H9 (cell line): ENCODE data around the gene MYH9. TPM values are rescaled to one million over a fixed set of nuclear protein-coding genes. Genes with fewer than 3 reads are reported as not detected.
A peak's percentile ranks its signal among the peaks of the same experiment; 100 is the strongest.

Experiments used
- DNase-seq: peaks from one replicate; pipeline ENCODE4 v3.0.0-alpha.2; 2017
- H2AFZ ChIP-seq: one replicate; pipeline ENCODE4 v1.6.1; 2013; ENCODE audit warnings: mild to moderate bottlenecking, low read length, control low read depth, moderate library complexity
- H2AK5ac ChIP-seq: 2 replicates; pipeline ENCODE4 v1.6.1; 2013; ENCODE audit warnings: low read length, control low read depth, mixed read lengths; ENCODE audit not compliant: insufficient read length
- H2BK120ac ChIP-seq: one replicate; pipeline ENCODE4 v1.6.1; 2013; ENCODE audit warnings: low read depth, mild to moderate bottlenecking, low read length, control low read depth, inconsistent platforms; ENCODE audit not compliant: poor library complexity, severe bottlenecking
- H2BK12ac ChIP-seq: 2 replicates; pipeline ENCODE4 v1.6.1; 2013; ENCODE audit warnings: low read length, control low read depth, mixed read lengths, low read depth; ENCODE audit not compliant: insufficient read length
- H2BK15ac ChIP-seq: 2 replicates; pipeline ENCODE4 v1.6.1; 2013; ENCODE audit warnings: low read depth, low read length, control low read depth
- H2BK20ac ChIP-seq: one replicate; pipeline ENCODE4 v1.6.1; 2013; ENCODE audit warnings: low read depth, mild to moderate bottlenecking, low read length, control low read depth, inconsistent platforms; ENCODE audit not compliant: poor library complexity, severe bottlenecking
- H2BK5ac ChIP-seq: 2 replicates; pipeline ENCODE4 v1.6.1; 2013; ENCODE audit warnings: low read length, control low read depth, mixed read lengths; ENCODE audit not compliant: insufficient read length
- H3K14ac ChIP-seq: 2 replicates; pipeline ENCODE4 v1.6.1; 2013; ENCODE audit warnings: low read length, control low read depth; ENCODE audit not compliant: insufficient read depth
- H3K18ac ChIP-seq: 2 replicates; pipeline ENCODE4 v1.6.1; 2013; ENCODE audit warnings: low read depth, mild to moderate bottlenecking, mixed read lengths, low read length, control low read depth; ENCODE audit not compliant: insufficient read length
- H3K23ac ChIP-seq: 2 replicates; pipeline ENCODE4 v1.6.1; 2013; ENCODE audit warnings: low read length, control low read depth, mixed read lengths, low read depth; ENCODE audit not compliant: insufficient read length
- H3K23me2 ChIP-seq: 2 replicates; pipeline ENCODE4 v1.6.1; 2013; ENCODE audit warnings: low read depth, mild to moderate bottlenecking, mixed read lengths, low read length, control low read depth; ENCODE audit not compliant: insufficient read length, poor library complexity, severe bottlenecking
- H3K27ac ChIP-seq: 2 replicates; pipeline ENCODE4 v1.5.1; 2013; ENCODE audit warnings: low read length, control low read depth, mixed read lengths, low read depth; ENCODE audit not compliant: insufficient read length
- H3K27me3 ChIP-seq: 2 replicates; pipeline ENCODE4 v1.6.1; 2013; ENCODE audit warnings: low read length, control low read depth, inconsistent platforms; ENCODE audit not compliant: insufficient read depth
- H3K4ac ChIP-seq: 2 replicates; pipeline ENCODE4 v1.6.1; 2013; ENCODE audit warnings: low read depth, mild to moderate bottlenecking, control low read depth, inconsistent platforms, low read length, moderate library complexity
- H3K4me1 ChIP-seq: 2 replicates; pipeline ENCODE4 v1.6.1; 2013; ENCODE audit warnings: low read length, control low read depth, inconsistent platforms; ENCODE audit not compliant: insufficient read depth
- H3K4me2 ChIP-seq: 2 replicates; pipeline ENCODE4 v1.6.1; 2013; ENCODE audit warnings: low read length, control low read depth, mixed read lengths; ENCODE audit not compliant: insufficient read length, insufficient read depth
- H3K56ac ChIP-seq: 2 replicates; pipeline ENCODE4 v1.6.1; 2013; ENCODE audit warnings: low read depth, mild to moderate bottlenecking, mixed read lengths, low read length, control low read depth; ENCODE audit not compliant: insufficient read length
- H3K79me1 ChIP-seq: 2 replicates; pipeline ENCODE4 v1.6.1; 2013; ENCODE audit warnings: low read depth, mild to moderate bottlenecking, moderate library complexity, low read length, control low read depth, inconsistent platforms; ENCODE audit not compliant: insufficient read depth, poor library complexity, severe bottlenecking
- H3K79me2 ChIP-seq: 2 replicates; pipeline ENCODE4 v1.6.1; 2013; ENCODE audit warnings: low read length, control low read depth, inconsistent platforms; ENCODE audit not compliant: insufficient read depth
- H3K9ac ChIP-seq: 2 replicates; pipeline ENCODE4 v1.6.1; 2013; ENCODE audit warnings: low read length, control low read depth, mixed read lengths; ENCODE audit not compliant: insufficient read length; ENCODE audit errors: extremely low read depth
- H3K9me3 ChIP-seq: one replicate; pipeline ENCODE4 v1.6.1; 2013; ENCODE audit warnings: low read depth, low read length, inconsistent platforms; ENCODE audit not compliant: control insufficient read depth
- H3T11ph ChIP-seq: one replicate; pipeline ENCODE4 v1.6.1; 2013; ENCODE audit warnings: mild to moderate bottlenecking, low read length, control low read depth, inconsistent platforms
- H4K20me1 ChIP-seq: one replicate; pipeline ENCODE4 v1.6.1; 2013; ENCODE audit not compliant: control insufficient read depth, insufficient read length, insufficient read depth
- H4K5ac ChIP-seq: 2 replicates; pipeline ENCODE4 v1.6.1; 2013; ENCODE audit warnings: low read depth, mild to moderate bottlenecking, mixed read lengths, low read length, control low read depth; ENCODE audit not compliant: insufficient read length
- H4K8ac ChIP-seq: replicated peaks from 2 replicates; pipeline ENCODE4 v1.6.1; 2013; ENCODE audit warnings: low read length, control low read depth, mixed read lengths, low read depth; ENCODE audit not compliant: insufficient read length
- H4K91ac ChIP-seq: 2 replicates; pipeline ENCODE4 v1.6.1; 2013; ENCODE audit warnings: low read depth, mild to moderate bottlenecking, moderate library complexity, mixed read lengths, low read length, control low read depth; ENCODE audit not compliant: insufficient read length
- H3K27ac Mint-ChIP-seq, 3 experiments: 2 replicates in 2 of 3; 3 replicates in 1 of 3; pipeline ENCODE4 v1.8.0; 2020 to 2021; ENCODE audit warnings: mixed read lengths in 3 of 3, mild to moderate bottlenecking in 1 of 3, moderate library complexity in 1 of 3
- H3K27me3 Mint-ChIP-seq: 2 replicates; pipeline ENCODE4 v1.8.0; 2021; ENCODE audit warnings: low read depth, mild to moderate bottlenecking, moderate library complexity, mixed read lengths
- H3K36me3 Mint-ChIP-seq, 3 experiments: 2 replicates in 2 of 3; 3 replicates in 1 of 3; pipeline ENCODE4 v1.8.0; 2020 to 2021; ENCODE audit warnings: low read depth in 3 of 3, mixed read lengths in 3 of 3; ENCODE audit not compliant: insufficient read depth in 1 of 3
- H3K4me1 Mint-ChIP-seq, 2 experiments: 2 replicates each; pipeline ENCODE4 v1.8.0; 2020; ENCODE audit warnings: mixed read lengths in 2 of 2
- H3K4me3 Mint-ChIP-seq, 2 experiments: 2 replicates in 1 of 2; 3 replicates in 1 of 2; pipeline ENCODE4 v1.8.0; 2020 to 2021; ENCODE audit warnings: mild to moderate bottlenecking in 2 of 2, mixed read lengths in 2 of 2, moderate library complexity in 1 of 2
- H3K9me3 Mint-ChIP-seq, 2 experiments: 2 replicates in 1 of 2; 3 replicates in 1 of 2; pipeline ENCODE4 v1.8.0; 2020; ENCODE audit warnings: mild to moderate bottlenecking in 2 of 2, mixed read lengths in 2 of 2, moderate library complexity in 1 of 2
- WGBS: extraction: QIAGEN DNeasy Blood & Tissue Kit; methylation state at CpG from one replicate; pipeline ENCODE4 v1.1.7; 2013; ENCODE audit warnings: missing lambda C conversion rate, low lambda C conversion rate, mixed read lengths; ENCODE audit not compliant: insufficient read length; ENCODE audit errors: extremely low coverage; 5-methylcytosine and 5-hydroxymethylcytosine counted together
- total RNA-seq: library from RNA; stranded (reverse); gene quantifications from 2 replicates; pipeline ENCODE4 v1.2.1, GENCODE V29; 2021
- TF ChIP-seq, protein P1 (sequence below): fragments of 200-600 bp; sonication (generic); conservative IDR thresholded peaks from 3 replicates; pipeline ENCODE4 v1.8.0; 2021; ENCODE audit warnings: antibody characterized with exemption, mild to moderate bottlenecking

The MYH9 gene
- total RNA-seq, 1 experiment from 2014 or later, result 266 TPM

DNA sequence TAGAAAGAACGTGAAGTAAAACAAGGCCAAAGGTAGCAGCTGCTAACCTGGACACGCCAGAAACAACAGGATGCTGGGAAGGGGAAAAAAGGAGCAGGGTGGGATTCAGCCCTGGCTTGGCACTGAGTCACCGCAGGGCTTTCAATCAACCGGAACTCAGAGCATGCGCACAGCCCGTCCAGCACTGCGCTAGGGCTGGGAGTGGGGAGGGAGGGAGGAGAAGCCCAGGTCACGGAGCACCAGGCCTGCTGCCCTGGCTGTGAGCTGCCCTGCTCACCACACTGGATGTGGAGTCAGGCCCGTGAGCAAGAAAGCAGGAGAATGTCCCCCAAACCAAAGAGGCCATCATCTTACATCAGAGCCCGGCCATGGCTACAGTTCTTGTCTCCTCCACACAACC lies 83.3 kb downstream of the MYH9 start:
- WGBS, result no CpG with 5 or more reads among the region's 10 CpGs
- H3K36me3 Mint-ChIP-seq, result peaks cover 53 to 94% (median 84%) of the 10 kb centered on the region in 3 experiments
- H2BK15ac ChIP-seq, result no peak overlapping the region

More for the DNA sequence above, 83.3 kb downstream of the MYH9 start:
- Histone ChIP-seq H4K20me1 (no peaks in the 10 kb centered on the region), H3K14ac (no peak overlapping the region), H2AK5ac (no peak overlapping the region), H3K4me2 (no peak overlapping the region), H3K79me1 (no peaks in the 10 kb centered on the region), H2BK5ac (no peak overlapping the region), H3K18ac (no peak overlapping the region), H3K9ac (no peak overlapping the region), H3K56ac (no peak overlapping the region), H4K91ac (no peak overlapping the region), H3K27me3 (no peaks in the 10 kb centered on the region), H3T11ph (no peak overlapping the region), H3K23me2 (no peaks in the 10 kb centered on the region), H3K27ac (no peak overlapping the region), H2BK12ac (no peak overlapping the region), H3K79me2 (no peaks in the 10 kb centered on the region), H3K9me3 (no peaks in the 10 kb centered on the region), H4K5ac (no peak overlapping the region), H4K8ac (no peak overlapping the region), H3K4me1 (no peaks in the 10 kb centered on the region), H2AFZ (no peak overlapping the region), H3K23ac (no peak overlapping the region), H2BK120ac (no peak overlapping the region), H3K4ac (no peak overlapping the region), H2BK20ac (no peak overlapping the region)
- Mint-ChIP-seq H3K9me3 (no peaks in the 10 kb centered on the region), H3K4me1 (0 out of 4 replicates have a peak, but pooled peaks cover 0 to 3% of the 10 kb centered on the region in 2 experiments), H3K4me3 (no peak overlapping the region), H3K27ac (peak overlapping the region in 2 of 3 experiments; percentile 21 to 44; a peak in 2 of 7 replicates), H3K27me3 (no peaks in the 10 kb centered on the region)
- TF ChIP-seq, protein P1, sequence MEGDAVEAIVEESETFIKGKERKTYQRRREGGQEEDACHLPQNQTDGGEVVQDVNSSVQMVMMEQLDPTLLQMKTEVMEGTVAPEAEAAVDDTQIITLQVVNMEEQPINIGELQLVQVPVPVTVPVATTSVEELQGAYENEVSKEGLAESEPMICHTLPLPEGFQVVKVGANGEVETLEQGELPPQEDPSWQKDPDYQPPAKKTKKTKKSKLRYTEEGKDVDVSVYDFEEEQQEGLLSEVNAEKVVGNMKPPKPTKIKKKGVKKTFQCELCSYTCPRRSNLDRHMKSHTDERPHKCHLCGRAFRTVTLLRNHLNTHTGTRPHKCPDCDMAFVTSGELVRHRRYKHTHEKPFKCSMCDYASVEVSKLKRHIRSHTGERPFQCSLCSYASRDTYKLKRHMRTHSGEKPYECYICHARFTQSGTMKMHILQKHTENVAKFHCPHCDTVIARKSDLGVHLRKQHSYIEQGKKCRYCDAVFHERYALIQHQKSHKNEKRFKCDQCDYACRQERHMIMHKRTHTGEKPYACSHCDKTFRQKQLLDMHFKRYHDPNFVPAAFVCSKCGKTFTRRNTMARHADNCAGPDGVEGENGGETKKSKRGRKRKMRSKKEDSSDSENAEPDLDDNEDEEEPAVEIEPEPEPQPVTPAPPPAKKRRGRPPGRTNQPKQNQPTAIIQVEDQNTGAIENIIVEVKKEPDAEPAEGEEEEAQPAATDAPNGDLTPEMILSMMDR, result no peak
- DNase-seq, result no peak
